Hepatocyte (in vitro differentiated cells): ENCODE results near the gene SNW1. TPM values are rescaled to one million over a fixed set of nuclear protein-coding genes. Genes with fewer than 3 reads are reported as not detected.
"Not testable (repeated sequence)": the region's sequence is repeated elsewhere in the genome, so short reads cannot be mapped to it uniquely, and the experiment has no call there.

ENCODE experiments used
- DNase-seq: peaks from one replicate; pipeline ENCODE4 v3.0.0-alpha.2; 2016; ENCODE audit warnings: low spot score
- H2AFZ ChIP-seq: fragments of 200-600 bp; sonication (generic); 2 replicates; pipeline ENCODE4 v1.6.0; 2016; ENCODE audit warnings: antibody characterized with exemption, mild to moderate bottlenecking
- H3K27ac ChIP-seq: fragments of 200-600 bp; sonication (generic); 2 replicates; pipeline ENCODE4 v1.5.1; 2016; ENCODE audit warnings: mild to moderate bottlenecking
- H3K27me3 ChIP-seq: fragments of 200-600 bp; sonication (generic); 2 replicates; pipeline ENCODE4 v1.6.1; 2016
- H3K36me3 ChIP-seq: fragments of 200-600 bp; sonication (generic); replicated peaks from 2 replicates; pipeline ENCODE4 v1.5.1; 2016; ENCODE audit warnings: low read depth; ENCODE audit not compliant: insufficient read depth
- H3K4me1 ChIP-seq: fragments of 200-600 bp; sonication (generic); 2 replicates; pipeline ENCODE4 v1.5.1; 2016; ENCODE audit warnings: mild to moderate bottlenecking, moderate library complexity; ENCODE audit not compliant: insufficient read depth
- H3K4me2 ChIP-seq: fragments of 200-600 bp; sonication (generic); 2 replicates; pipeline ENCODE4 v1.6.0; 2016
- H3K4me3 ChIP-seq: fragments of 200-600 bp; sonication (generic); 2 replicates; pipeline ENCODE4 v1.5.1; 2016; ENCODE audit warnings: mild to moderate bottlenecking
- H3K79me2 ChIP-seq: fragments of 200-600 bp; sonication (generic); 2 replicates; pipeline ENCODE4 v1.6.0; 2017; ENCODE audit warnings: mild to moderate bottlenecking
- H3K9me2 ChIP-seq: fragments of 200-600 bp; sonication (generic); replicated peaks from 2 replicates; pipeline ENCODE4 v1.6.0; 2017; ENCODE audit warnings: mild to moderate bottlenecking; ENCODE audit not compliant: insufficient read depth
- H3K9me3 ChIP-seq: fragments of 200-600 bp; sonication (generic); 2 replicates; pipeline ENCODE4 v1.5.1; 2016; ENCODE audit warnings: low read depth, mild to moderate bottlenecking
- H4K20me1 ChIP-seq: fragments of 200-600 bp; sonication (generic); 2 replicates; pipeline ENCODE4 v1.6.0; 2016; ENCODE audit warnings: mild to moderate bottlenecking; ENCODE audit not compliant: insufficient read depth, poor library complexity, severe bottlenecking
- EZH2 ChIP-seq: fragments of 200-600 bp; sonication (generic); IDR thresholded peaks from 2 replicates; pipeline ENCODE4 v1.6.1; 2016; ENCODE audit warnings: antibody characterized with exemption, mild to moderate bottlenecking, borderline replicate concordance
- EZH2phosphoT487 ChIP-seq: fragments of 200-600 bp; sonication (generic); IDR thresholded peaks from one replicate; pipeline ENCODE4 v1.6.1; 2018; ENCODE audit warnings: antibody characterized with exemption, mild to moderate bottlenecking, low read depth, moderate library complexity; ENCODE audit not compliant: unreplicated experiment, severe bottlenecking
- WGBS: methylation state at CpG from one replicate; pipeline ENCODE4 v1.1.6; 2016; ENCODE audit warnings: low lambda C conversion rate; ENCODE audit errors: missing lambda C conversion rate; 5-methylcytosine and 5-hydroxymethylcytosine counted together
- polyA plus RNA-seq: library from polyadenylated mRNA; unstranded; fragments of >200 nt; fragmentation: Nextera tagmentation; extraction: Ambion mirVana; gene quantifications from 2 replicates; pipeline ENCODE4 v1.2.1, GENCODE V29; 2016
- total RNA-seq: library from RNA; depleted of rRNA; stranded (reverse); fragments of >200 nt; gene quantifications from 2 replicates; pipeline ENCODE4 v1.2.3, GENCODE V29; 2014
- TF ChIP-seq, protein P1 (sequence below): fragments of 200-600 bp; sonication (generic); IDR thresholded peaks from 2 replicates; pipeline ENCODE4 v1.5.1; 2016; ENCODE audit warnings: antibody characterized with exemption, mild to moderate bottlenecking; ENCODE audit not compliant: poor library complexity

Gene SNW1
- total and polyA plus RNA-seq, 2 experiments from 2014 or later, result 47.7 to 54.0 TPM

DNA sequence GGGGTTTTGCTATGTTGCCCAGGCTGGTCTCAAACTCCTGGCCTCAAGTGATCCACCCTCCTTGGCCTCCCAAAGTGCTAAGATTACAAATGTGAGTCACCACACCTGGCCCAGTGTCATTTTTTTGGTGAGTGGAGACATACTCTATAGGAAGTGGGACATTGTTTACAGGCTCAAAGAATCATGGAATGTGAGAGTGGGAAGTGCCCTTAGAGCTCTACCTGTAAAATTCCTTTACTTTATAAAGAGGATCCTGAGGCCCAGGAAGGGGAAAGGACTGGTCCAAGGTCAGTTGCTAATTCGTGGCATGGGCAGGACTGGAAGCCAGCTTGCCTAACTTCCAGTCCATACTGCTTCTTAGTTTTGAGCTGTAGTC, 30.3 kb upstream of the SNW1 start:
- Histone ChIP-seq H3K27me3 (no peaks in the 10 kb centered on the region), H3K9me2 (no peaks in the 10 kb centered on the region), H3K36me3 (no peaks in the 10 kb centered on the region), H3K4me2 (no peak overlapping the region), H3K79me2 (no peaks in the 10 kb centered on the region), H3K27ac (no peak overlapping the region), H3K4me3 (no peak overlapping the region), H3K9me3 (no peaks in the 10 kb centered on the region), H3K4me1 (no peaks in the 10 kb centered on the region), H4K20me1 (no peaks in the 10 kb centered on the region), H2AFZ (no peak overlapping the region)
- TF ChIP-seq, protein P1, sequence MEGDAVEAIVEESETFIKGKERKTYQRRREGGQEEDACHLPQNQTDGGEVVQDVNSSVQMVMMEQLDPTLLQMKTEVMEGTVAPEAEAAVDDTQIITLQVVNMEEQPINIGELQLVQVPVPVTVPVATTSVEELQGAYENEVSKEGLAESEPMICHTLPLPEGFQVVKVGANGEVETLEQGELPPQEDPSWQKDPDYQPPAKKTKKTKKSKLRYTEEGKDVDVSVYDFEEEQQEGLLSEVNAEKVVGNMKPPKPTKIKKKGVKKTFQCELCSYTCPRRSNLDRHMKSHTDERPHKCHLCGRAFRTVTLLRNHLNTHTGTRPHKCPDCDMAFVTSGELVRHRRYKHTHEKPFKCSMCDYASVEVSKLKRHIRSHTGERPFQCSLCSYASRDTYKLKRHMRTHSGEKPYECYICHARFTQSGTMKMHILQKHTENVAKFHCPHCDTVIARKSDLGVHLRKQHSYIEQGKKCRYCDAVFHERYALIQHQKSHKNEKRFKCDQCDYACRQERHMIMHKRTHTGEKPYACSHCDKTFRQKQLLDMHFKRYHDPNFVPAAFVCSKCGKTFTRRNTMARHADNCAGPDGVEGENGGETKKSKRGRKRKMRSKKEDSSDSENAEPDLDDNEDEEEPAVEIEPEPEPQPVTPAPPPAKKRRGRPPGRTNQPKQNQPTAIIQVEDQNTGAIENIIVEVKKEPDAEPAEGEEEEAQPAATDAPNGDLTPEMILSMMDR, result no peak
- TF ChIP-seq EZH2, result no peak
- no peak for TF ChIP-seq EZH2phosphoT487
- no peak for DNase-seq
- 68% methylated on average over 1 of the region's 1 CpG for WGBS

DNA sequence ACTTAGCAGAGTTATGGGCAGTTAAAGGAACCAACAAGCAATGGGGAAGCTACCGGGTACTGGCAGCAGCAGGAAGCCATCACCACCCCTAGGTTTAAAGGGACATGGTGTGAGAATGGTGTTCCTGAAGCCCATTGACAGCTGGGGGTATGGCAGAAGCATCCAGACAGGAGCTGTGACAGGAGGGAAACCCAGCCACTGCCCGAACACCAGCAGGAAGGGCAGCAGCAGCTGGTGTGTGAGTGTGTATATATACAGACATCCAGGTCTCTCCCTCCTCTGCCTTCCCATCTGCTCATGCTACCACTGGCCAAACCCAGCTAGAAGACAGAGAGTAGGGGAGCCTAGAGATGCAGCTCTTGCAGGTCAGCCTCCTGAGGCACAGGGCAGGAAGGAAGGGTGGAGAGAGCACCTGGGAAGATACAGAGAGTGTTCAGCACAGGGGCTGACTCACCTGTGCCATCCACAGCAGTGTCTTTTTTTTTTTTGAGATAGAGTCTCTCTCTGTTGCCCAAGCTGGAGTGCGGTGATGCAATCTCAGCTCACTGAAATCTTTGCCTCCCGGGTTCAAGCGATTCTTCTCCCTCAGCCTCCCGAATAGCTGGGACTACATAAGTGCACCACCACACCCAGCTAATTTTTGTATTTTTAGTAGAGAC, 29.7 kb upstream of the SNW1 start:
- Histone ChIP-seq H3K27ac (no peak overlapping the region), H3K9me2 (no peaks in the 10 kb centered on the region), H4K20me1 (no peaks in the 10 kb centered on the region), H2AFZ (no peak overlapping the region), H3K9me3 (no peaks in the 10 kb centered on the region), H3K36me3 (no peaks in the 10 kb centered on the region), H3K4me3 (no peak overlapping the region), H3K79me2 (no peaks in the 10 kb centered on the region), H3K4me2 (no peak overlapping the region), H3K4me1 (no peaks in the 10 kb centered on the region), H3K27me3 (no peaks in the 10 kb centered on the region)
- 66% methylated on average over 6 of the region's 6 CpGs for WGBS
- DNase-seq, result no peak
- TF ChIP-seq, protein P1, result no peak
- no peak for TF ChIP-seq EZH2phosphoT487
- TF ChIP-seq EZH2, result no peak

DNA sequence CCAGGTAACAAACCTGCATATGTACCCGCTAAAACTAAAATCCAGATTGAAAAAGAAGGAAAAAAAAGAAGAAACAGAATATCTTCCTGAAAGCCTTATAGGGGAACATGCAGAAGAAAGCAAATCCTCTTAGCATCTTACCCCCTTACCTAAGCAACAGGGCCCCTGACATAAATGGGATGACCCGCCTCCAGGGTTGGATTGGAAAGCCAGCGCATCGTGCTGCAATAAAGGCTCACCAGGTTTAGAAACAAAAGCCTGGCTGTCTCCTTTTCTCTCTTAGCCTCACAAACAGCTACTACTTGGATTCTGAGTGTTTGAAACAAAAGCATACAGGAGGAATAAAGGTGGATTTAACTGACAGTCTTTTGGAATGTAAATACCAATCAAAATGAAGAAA, 25.2 kb upstream of the SNW1 start:
- DNase-seq, result no peak
- WGBS, result 40% methylated on average over 4 of the region's 4 CpGs
- no peaks in the 10 kb centered on the region for H3K9me2 ChIP-seq
- H3K27ac ChIP-seq, result no peak overlapping the region
- no peaks in the 10 kb centered on the region for H3K9me3 ChIP-seq
- no peak overlapping the region for H2AFZ ChIP-seq
- no peaks in the 10 kb centered on the region for H3K36me3 ChIP-seq
- H3K4me3 ChIP-seq, result no peak overlapping the region
- H3K4me2 ChIP-seq, result no peak overlapping the region
- H3K27me3 ChIP-seq, result no peaks in the 10 kb centered on the region
- TF ChIP-seq, protein P1, result no peak
- no peaks in the 10 kb centered on the region for H3K4me1 ChIP-seq
- H3K79me2 ChIP-seq, result no peaks in the 10 kb centered on the region
- H4K20me1 ChIP-seq, result no peaks in the 10 kb centered on the region

DNA sequence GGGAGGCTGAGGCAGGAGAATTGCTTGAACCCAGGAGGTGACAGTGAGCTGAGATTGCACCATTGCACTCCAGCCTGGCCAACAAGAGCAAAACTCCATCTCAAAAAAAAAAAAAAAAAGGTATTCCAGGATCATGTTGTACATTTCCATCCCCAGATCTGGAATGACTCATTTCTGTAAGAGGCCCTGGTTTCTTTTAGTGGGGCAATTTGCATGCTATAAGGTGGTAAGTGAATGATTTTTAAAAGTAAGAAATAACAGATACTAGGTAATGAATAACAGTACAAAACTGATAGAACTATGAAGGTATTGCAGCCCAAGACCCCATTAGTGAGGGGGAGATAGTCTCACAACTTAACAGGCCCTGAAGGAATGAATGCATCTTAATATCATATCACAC, 21.2 kb upstream of the SNW1 start:
- H3K4me1 ChIP-seq, result no peaks in the 10 kb centered on the region
- no peak overlapping the region for H3K4me2 ChIP-seq
- no peak for DNase-seq
- H3K79me2 ChIP-seq, result no peaks in the 10 kb centered on the region
- no peaks in the 10 kb centered on the region for H3K27me3 ChIP-seq
- H2AFZ ChIP-seq, result no peak overlapping the region
- no peaks in the 10 kb centered on the region for H3K9me2 ChIP-seq
- H4K20me1 ChIP-seq, result no peaks in the 10 kb centered on the region
- TF ChIP-seq EZH2phosphoT487, result no peak
- TF ChIP-seq, protein P1, result no peak
- TF ChIP-seq EZH2, result no peak
- H3K27ac ChIP-seq, result no peak overlapping the region
- no peaks in the 10 kb centered on the region for H3K9me3 ChIP-seq
- H3K4me3 ChIP-seq, result no peak overlapping the region
- no peaks in the 10 kb centered on the region for H3K36me3 ChIP-seq

DNA sequence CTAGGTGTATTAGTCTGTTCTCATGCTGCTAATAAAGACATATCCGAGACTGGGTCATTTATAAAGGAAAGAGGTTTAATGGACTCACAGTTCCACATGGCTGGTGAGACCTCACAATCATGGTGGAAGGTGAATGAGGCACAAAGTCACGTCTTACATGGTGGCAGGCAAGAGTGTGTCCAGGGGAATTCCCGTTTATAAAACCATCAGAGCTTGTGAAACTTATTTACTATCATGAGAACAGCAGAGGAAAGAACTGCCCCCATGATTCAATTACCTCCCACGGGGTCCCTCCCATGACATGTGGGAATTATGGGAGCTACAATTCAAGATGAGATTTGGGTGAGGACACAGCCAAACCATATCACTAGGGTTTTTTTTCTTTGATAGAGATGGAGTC, 13.0 kb upstream of the SNW1 start:
- not testable (repeated sequence) for H3K9me3 ChIP-seq

More for the DNA sequence above, 13.0 kb upstream of the SNW1 start:
- not testable (repeated sequence) for H2AFZ ChIP-seq, H3K4me3 ChIP-seq, DNase-seq, H4K20me1 ChIP-seq, H3K36me3 ChIP-seq, H3K4me2 ChIP-seq, H3K27me3 ChIP-seq, H3K9me2 ChIP-seq, H3K79me2 ChIP-seq, H3K27ac ChIP-seq, H3K4me1 ChIP-seq
- 77% methylated on average over 4 of the region's 4 CpGs for WGBS
